Left ventricle myocardium inferior (tissue), 1 donor: ENCODE data around the gene CLTCL1. TPM values are rescaled to one million over a fixed set of nuclear protein-coding genes. Genes with fewer than 3 reads are reported as not detected.
A peak's percentile ranks its signal among the peaks of the same experiment; 100 is the strongest.

ENCODE experiments used
- DNase-seq: peaks from one replicate; pipeline ENCODE4 v3.0.0-alpha.2; 2020
- H3K27ac ChIP-seq: fragments of 200-600 bp; replicated peaks from 2 replicates; pipeline ENCODE4 v1.8.0; 2021
- H3K27me3 ChIP-seq: fragments of 200-600 bp; 2 replicates; pipeline ENCODE4 v1.8.0; 2021; ENCODE audit warnings: low read depth
- H3K36me3 ChIP-seq: fragments of 200-600 bp; 2 replicates; pipeline ENCODE4 v1.8.0; 2021
- H3K4me1 ChIP-seq: fragments of 200-600 bp; 2 replicates; pipeline ENCODE4 v1.8.0; 2021
- H3K4me3 ChIP-seq: fragments of 200-600 bp; 2 replicates; pipeline ENCODE4 v1.8.0; 2021; ENCODE audit warnings: mild to moderate bottlenecking, moderate library complexity
- H3K9me3 ChIP-seq: fragments of 200-600 bp; replicated peaks from 2 replicates; pipeline ENCODE4 v1.8.0; 2021
- intact Hi-C: fragments of 100-400 bp; cut with micrococcal nuclease; formaldehyde crosslinking; loops from one replicate; pipeline ENCODE4 v1.11.0; 2022
- total RNA-seq: library from RNA; stranded (reverse); fragmentation: NEBNext Ultra II Directional; extraction: Animal tissue kit (Norgen Biotek cat#: 25700); gene quantifications from one replicate; pipeline ENCODE4 v1.2.1, GENCODE V29; 2021
- TF ChIP-seq, protein P1 (sequence below): fragments of 200-600 bp; IDR thresholded peaks from 2 replicates; pipeline ENCODE4 v1.8.0; 2021; ENCODE audit warnings: antibody characterized with exemption, mild to moderate bottlenecking, borderline replicate concordance
- donor health status: DM: no; HTN: yes; CAD: no; lungs with severe emphysema.

The CLTCL1 gene
- total RNA-seq, 1 donor from 2014 or later: 9.4 TPM

DNA sequence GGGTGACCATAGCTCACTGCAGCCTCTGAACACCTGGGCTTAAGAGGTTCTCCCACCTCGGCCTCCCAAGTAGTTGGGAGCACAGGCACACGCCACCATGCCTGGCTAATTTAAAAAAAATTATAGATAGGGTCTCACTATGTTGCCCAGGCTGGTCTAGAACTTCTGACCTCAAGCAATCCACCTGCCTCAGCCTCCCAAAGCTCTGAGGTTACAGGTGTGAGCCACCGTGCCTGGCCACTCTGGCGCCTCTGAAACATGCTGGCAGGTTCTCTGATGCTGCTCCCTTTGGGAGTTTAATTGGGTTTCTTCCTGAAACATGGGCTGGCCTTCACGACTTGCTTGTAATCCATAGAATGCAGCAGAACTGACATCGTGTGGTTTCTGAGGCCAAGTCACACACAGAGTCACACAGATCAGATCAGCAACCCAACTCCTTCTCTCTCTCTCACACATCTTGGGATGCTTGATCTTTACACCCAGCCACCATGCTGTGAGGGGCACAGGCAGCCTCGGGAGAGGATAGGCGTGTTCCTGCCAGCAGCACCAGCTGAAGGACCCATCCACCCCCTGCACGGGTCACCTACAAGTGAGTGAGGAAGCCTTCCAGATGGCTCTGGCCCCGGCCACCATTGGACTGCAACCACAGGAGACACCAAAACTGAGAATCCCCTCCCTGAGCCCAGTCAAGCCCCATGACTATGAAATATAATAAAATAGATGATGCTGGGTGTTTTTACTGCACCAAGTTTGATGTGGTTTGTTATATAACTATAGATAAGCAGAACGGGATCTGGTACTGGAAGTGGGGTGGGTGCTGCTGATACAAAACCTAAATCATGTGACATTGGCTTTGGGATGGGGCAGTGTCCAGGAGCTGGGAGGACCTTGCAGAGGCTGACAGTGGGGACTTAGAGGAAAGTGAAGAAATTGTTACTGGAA is 138.3 kb downstream of the CLTCL1 start:
- TF ChIP-seq, protein P1, sequence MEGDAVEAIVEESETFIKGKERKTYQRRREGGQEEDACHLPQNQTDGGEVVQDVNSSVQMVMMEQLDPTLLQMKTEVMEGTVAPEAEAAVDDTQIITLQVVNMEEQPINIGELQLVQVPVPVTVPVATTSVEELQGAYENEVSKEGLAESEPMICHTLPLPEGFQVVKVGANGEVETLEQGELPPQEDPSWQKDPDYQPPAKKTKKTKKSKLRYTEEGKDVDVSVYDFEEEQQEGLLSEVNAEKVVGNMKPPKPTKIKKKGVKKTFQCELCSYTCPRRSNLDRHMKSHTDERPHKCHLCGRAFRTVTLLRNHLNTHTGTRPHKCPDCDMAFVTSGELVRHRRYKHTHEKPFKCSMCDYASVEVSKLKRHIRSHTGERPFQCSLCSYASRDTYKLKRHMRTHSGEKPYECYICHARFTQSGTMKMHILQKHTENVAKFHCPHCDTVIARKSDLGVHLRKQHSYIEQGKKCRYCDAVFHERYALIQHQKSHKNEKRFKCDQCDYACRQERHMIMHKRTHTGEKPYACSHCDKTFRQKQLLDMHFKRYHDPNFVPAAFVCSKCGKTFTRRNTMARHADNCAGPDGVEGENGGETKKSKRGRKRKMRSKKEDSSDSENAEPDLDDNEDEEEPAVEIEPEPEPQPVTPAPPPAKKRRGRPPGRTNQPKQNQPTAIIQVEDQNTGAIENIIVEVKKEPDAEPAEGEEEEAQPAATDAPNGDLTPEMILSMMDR: no peak
- Histone ChIP-seq H3K4me3 (no peak overlapping the region), H3K4me1 (peaks cover 11% of the 10 kb centered on the region), H3K36me3 (no peaks in the 10 kb centered on the region), H3K27me3 (peaks cover 79% of the 10 kb centered on the region), H3K9me3 (no peaks in the 10 kb centered on the region), H3K27ac (no peak overlapping the region)
- DNase-seq: no peak
- intact Hi-C loops: no loop called here

DNA sequence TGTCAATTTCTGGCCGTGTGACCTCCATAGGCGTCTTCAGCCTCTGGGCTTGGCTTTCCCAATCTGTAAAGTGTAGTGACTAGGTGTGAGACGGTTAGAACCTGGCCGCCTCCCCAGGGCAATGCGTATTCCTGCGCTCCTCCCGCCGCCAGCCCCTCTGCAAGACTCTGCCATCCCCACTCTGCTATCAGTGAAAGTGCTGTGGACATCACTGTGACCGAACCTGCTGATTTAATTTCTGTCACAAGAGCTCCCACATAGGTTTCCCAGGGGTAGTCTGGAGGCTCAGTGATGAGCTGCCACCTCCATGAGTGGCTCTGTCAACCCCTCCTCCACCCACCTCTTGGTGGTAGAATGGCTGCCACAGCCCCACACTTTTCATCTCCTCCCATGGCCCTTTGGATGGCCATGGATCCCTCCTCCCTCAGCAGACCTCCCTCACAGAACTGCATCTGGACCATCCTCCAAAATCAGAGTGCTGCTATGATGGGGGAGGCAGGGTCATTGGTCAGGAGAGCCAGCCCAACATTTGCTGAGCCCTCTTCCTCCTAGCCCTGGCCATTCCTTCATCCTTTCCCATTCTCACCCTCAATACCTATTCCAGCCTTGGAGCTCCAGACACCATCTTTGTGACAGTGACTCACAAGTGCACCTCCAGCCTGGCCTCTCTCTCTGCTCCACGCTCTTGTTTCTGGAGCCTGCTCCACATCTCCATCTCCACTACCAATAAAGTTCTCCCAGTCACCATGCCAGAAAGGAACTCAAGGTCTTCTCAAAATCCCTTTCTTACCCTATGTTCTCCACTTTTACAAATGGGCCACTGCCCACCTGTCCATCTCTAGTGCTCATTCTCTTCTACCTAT is 140.0 kb downstream of the CLTCL1 start:
- H3K27ac ChIP-seq: no peak overlapping the region
- peaks cover 11% of the 10 kb centered on the region for H3K4me1 ChIP-seq
- H3K27me3 ChIP-seq: peaks cover 92% of the 10 kb centered on the region
- no peak overlapping the region for H3K4me3 ChIP-seq
- DNase-seq: no peak
- TF ChIP-seq, protein P1: no peak
- no peaks in the 10 kb centered on the region for H3K36me3 ChIP-seq
- intact Hi-C loops: no loop called here
- H3K9me3 ChIP-seq: no peaks in the 10 kb centered on the region

- no peak overlapping the region for H3K27ac ChIP-seq
- H3K9me3 ChIP-seq: no peaks in the 10 kb centered on the region
- no peak overlapping the region for H3K4me3 ChIP-seq
- H3K36me3 ChIP-seq: no peaks in the 10 kb centered on the region
- H3K4me1 ChIP-seq: peaks cover 11% of the 10 kb centered on the region
- peaks cover 84% of the 10 kb centered on the region for H3K27me3 ChIP-seq
- no peak for DNase-seq
- intact Hi-C loops: no loop called here
- TF ChIP-seq, protein P1: no peak
Measured at GRCh38 chr22:19150482-19151328, 140.8 kb downstream of the CLTCL1 start.

DNA sequence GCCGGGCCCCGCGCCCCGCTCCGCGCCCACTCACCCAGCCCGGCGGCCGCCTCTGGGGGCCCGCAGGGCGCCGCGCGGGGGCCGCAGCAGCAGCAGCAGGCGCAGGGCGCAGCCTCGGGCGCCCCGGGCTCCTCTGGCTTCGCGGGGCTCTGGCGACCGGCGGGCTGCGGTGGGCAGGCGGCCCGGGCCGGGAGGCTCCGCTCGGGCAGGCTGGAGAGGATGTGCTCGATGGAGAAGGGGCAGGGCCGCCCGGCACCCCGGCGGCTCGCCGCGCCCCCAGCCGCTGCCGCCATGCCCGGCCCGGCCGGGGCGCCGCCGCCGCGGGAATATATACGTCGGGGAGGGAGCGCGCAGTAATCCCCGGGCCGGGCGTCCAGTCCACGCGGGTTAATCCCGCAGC is 141.5 kb downstream of the CLTCL1 start, which contains the start of gene GSC2:
TSS of gene GSC2 (minus strand) at position 302 of the 400 bp plus-strand sequence. CDS start at position 293, 9 bp downstream.
- peak within 1 kb of the TSS; percentile 50 for H3K4me3 ChIP-seq
- TF ChIP-seq, protein P1: no peak
- no peak within 1 kb of the TSS for H3K27ac ChIP-seq
- no peak for DNase-seq
- H3K27me3 ChIP-seq: peaks cover 77% of the 10 kb centered on the region
- H3K9me3 ChIP-seq: no peaks in the 10 kb centered on the region
- peaks cover 11% of the 10 kb centered on the region for H3K4me1 ChIP-seq
- intact Hi-C loops: no loop called here
- H3K36me3 ChIP-seq: no peaks in the 10 kb centered on the region
